Jurkat, Clone E6-1 (cell line): ENCODE measurements around the gene PPP1R1B.

Experiments used
- DNase-seq: peaks from one replicate; pipeline ENCODE4 v3.0.0-alpha.2; 2011; ENCODE audit warnings: low read depth, low spot score
- H3K4me3 ChIP-seq: 2 replicates; pipeline ENCODE4 v1.5.1; 2011; ENCODE audit warnings: mild to moderate bottlenecking, low read length, control low read depth, moderate library complexity

Gene PPP1R1B

GRCh38 chr17:39612291-39612894, 14.4 kb upstream of the PPP1R1B start:
- no peak overlapping the region for H3K4me3 ChIP-seq
- DNase-seq: no peak

GRCh38 chr17:39612935-39613464, 13.8 kb upstream of the PPP1R1B start:
- no peak overlapping the region for H3K4me3 ChIP-seq

DNA sequence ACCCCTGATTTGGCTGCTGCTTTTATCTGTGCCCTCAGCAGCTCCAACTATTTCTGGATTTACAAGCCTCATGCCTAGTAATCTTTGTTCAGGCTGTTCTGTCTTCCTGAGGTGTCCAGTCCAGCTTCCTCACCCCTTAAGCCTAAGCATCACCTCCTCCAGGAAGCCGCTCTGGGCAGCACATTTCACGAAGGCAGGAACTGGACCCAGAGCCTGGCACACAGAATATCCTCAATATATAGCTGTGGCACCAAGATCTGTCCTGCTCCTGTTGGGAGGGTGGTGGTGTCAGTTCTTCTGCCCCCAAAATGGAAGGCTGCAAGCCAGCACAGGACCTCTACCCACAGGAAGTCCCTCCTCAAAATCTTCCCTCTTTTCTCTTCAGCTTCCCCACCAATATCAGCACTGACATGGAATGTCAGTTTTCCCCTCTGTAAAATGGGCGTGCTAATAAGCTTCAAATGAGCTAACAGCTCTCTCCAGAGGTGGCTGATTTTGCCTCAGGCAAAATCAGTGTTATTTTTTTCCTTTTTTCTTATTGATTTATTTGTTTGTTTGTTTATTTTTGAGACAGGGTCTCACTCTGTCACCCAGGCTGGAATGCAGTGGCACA, 12.1 kb upstream of the PPP1R1B start:
- no peak overlapping the region for H3K4me3 ChIP-seq
- DNase-seq: no peak

More at GRCh38 chr17:39612935-39613464, 13.8 kb upstream of the PPP1R1B start:
- no peak for DNase-seq

DNA sequence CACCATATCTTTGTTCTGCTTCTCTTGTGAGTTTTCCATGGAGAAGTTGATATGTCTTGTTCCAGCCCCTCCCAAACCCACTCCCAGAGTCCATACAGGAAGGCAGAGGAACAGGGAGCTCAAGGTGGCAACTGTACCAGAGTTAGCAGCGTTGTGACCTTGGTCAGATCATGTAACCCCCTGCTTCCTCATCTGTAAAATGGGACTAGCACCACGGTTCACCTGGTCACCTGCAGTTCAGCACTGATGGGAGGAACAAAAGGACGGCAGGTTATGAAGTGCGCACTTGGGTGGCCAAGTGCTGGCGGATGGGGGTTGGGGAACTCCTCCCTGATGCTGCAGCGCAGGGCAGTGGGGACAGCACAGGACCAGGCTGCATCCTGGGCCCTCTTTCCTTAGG, 11.3 kb upstream of the PPP1R1B start:
- DNase-seq: no peak
- H3K4me3 ChIP-seq: no peak overlapping the region

DNA sequence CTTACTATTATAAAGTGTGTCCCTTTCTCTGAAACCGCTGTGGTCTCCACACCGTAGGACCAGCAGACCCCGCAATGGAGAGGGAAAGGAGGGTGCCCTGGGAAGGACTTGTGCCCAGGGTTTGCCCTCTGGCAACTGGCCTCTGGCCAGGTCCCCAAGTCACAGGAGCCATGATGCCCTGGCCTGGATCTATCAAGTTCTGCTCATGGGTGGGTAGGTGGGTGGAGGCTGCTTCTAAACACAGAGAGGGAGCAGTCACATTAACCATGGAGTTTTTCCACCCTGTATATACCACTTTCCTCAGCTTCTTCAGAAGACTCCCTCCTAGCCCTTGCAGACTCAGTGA, 9.7 kb upstream of the PPP1R1B start:
- no peak for DNase-seq
- H3K4me3 ChIP-seq: peak overlapping the region; percentile 39

- DNase-seq: no peak
Measured at GRCh38 chr17:39617446-39618245, 9.1 kb upstream of the PPP1R1B start.

DNA sequence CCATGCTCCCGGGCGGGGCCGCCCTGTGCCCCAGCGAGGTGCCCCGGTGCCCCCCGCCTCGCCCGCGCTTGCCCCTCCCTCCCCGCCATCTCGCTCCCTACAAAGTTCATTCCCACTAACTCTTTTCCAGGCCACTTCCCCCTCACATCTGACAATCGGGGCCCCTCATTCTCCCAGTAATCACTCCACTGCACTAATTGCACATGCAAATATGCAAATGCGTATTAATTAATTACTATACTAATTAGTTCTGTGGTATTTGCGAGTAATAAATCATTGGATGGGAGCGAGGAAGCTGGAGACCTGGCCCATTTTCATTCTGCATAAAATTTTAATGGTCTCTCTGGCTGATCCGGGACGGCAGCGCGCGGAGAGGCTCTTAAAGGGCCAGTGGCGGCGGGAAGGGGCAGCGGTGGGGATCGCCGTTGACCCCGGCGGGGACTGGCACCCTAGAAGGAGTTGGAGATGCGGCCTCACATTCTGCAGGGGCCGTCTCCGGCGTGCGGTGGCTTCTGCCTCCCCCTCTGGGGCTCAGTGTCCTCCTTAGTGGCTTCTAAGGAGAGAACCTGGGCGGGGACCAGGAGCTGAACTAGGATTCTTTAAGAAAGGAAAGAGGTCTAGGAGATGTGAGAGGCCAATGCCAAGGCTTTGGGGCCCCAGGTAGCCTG, 8.4 kb upstream of the PPP1R1B start:
- peak overlapping the region; percentile 39 for H3K4me3 ChIP-seq
- no peak for DNase-seq

More at GRCh38 chr17:39617446-39618245, 9.1 kb upstream of the PPP1R1B start:
- H3K4me3 ChIP-seq: peak overlapping the region; percentile 39

GRCh38 chr17:39618956-39619785, 7.6 kb upstream of the PPP1R1B start:
- DNase-seq: no peak
- no peak overlapping the region for H3K4me3 ChIP-seq

DNA sequence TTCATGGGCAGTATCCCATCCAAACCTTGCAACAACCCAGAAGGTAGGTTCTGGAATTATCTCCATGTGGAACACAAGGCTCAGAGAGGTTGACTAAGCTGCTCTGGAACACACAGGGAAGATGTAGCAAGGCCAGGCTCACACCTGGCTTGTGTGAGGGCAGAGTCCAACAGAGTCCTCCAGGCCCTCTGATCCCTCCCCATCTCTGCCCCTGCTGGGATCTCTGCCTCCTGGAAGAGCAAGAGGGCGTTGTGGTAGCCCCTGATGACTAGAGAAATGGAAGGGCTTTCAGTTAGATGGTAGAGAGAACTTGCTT, 7.0 kb upstream of the PPP1R1B start:
- no peak overlapping the region for H3K4me3 ChIP-seq
- DNase-seq: no peak

- DNase-seq: peak; percentile 67
Measured at GRCh38 chr17:39621523-39622379, 5.0 kb upstream of the PPP1R1B start.

DNA sequence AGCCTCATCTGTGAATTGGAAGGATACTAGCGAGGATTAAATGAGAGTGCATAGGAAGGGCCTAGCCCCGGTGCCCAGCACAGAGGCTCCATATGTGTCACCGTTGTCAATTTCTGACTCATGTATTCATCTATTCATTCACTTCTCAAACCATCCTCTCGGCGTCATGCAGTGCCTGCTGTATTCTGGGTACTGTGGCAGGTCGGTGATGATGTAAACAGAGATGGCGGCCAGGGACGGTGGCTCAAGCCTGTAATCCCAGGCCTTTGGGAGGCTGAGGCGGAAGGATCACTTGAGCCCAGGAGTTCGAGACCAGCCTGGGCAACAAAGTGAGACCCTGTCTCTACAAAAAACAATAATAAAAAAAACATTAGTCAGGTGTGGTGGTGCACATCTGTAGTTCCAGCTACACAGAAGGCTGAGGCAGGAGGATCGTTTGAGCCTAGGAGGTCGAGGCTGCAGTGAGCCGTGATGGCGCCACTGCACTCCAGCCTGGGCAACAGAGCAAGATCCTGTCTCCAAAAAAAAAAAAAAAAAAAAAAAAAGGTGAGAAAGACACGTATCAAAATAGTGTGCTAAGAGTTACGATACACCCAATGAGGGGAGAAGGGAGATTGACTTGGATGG, 4.3 kb upstream of the PPP1R1B start:
- peak overlapping the region; percentile 44 for H3K4me3 ChIP-seq
- DNase-seq: no peak

More at GRCh38 chr17:39621523-39622379, 5.0 kb upstream of the PPP1R1B start:
- H3K4me3 ChIP-seq: peak overlapping the region; percentile 44

DNA sequence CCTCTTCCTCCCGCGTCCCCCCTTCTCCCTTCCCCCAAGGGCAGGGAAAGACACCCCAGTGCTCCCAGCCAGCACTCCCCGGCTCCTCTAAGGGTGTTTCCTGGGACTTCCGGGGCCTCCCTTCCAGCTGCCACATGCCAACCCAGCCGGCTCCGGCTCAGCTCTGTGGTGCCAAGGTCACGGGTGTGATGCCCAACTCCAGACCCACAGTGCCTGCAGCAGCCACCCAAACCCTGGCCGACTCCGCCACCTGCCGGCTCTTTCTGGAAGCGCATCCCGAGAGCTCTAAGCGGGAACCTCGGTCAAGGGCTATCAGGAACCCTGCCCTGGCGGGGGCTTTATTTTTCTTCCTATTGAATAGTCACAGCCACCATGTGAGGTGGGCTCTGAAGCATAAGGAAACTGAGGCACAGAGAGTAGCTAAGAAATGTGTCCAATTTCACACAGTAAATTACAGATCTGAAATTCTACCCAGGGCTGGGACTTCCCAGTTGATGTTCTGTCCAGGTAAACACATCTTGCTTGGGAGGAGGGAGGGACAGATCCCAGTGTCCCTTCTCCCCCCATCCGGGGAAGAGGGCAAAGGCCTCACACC, 3.3 kb upstream of the PPP1R1B start:
- DNase-seq: peak; percentile 58
- H3K4me3 ChIP-seq: no peak overlapping the region

DNA sequence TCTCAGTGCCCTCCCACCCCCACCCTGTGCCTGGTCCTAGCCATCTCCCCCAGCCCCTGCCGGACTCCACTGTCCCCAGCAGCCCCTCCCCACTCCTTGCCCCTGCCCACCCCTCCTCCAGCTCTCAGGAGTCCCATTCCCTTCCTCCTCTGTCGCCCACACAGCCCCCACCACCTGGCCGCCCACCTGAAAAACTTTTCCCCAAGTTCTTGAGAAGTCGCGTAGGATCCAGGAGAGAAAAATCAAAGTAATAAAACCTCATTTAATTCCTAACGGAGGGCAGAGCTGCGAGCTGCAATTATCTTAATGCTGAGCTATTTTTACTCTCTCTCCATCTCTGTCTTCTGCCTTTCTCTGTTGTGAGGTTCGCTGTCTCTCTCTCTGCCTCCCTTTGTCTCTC, 2.4 kb upstream of the PPP1R1B start:
- H3K4me3 ChIP-seq: no peak overlapping the region
- no peak for DNase-seq

- no peak for DNase-seq
- H3K4me3 ChIP-seq: no peak overlapping the region
Measured at GRCh38 chr17:39625198-39625785, 1.5 kb upstream of the PPP1R1B start.

DNA sequence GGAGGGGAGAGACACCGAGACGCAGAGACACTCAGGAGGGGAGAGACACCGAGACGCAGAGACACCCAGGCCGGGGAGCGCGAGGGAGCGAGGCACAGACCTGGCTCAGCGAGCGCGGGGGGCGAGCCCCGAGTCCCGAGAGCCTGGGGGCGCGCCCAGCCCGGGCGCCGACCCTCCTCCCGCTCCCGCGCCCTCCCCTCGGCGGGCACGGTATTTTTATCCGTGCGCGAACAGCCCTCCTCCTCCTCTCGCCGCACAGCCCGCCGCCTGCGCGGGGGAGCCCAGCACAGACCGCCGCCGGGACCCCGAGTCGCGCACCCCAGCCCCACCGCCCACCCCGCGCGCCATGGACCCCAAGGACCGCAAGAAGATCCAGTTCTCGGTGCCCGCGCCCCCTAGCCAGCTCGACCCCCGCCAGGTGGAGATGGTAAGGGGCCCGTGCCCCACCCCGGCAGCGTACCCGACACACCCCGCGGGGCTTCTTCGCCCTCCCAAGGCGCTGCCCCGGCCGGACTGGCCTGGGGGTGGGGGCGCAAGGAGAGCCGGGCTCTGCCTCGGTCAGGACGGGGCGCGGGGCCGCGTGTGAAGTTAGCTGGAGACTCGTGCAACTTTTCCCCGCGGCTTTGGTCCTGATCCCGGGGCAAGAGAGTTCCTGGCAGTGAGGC, 427 bp downstream of the PPP1R1B start:
- H3K4me3 ChIP-seq: no peak overlapping the region
- no peak for DNase-seq

DNA sequence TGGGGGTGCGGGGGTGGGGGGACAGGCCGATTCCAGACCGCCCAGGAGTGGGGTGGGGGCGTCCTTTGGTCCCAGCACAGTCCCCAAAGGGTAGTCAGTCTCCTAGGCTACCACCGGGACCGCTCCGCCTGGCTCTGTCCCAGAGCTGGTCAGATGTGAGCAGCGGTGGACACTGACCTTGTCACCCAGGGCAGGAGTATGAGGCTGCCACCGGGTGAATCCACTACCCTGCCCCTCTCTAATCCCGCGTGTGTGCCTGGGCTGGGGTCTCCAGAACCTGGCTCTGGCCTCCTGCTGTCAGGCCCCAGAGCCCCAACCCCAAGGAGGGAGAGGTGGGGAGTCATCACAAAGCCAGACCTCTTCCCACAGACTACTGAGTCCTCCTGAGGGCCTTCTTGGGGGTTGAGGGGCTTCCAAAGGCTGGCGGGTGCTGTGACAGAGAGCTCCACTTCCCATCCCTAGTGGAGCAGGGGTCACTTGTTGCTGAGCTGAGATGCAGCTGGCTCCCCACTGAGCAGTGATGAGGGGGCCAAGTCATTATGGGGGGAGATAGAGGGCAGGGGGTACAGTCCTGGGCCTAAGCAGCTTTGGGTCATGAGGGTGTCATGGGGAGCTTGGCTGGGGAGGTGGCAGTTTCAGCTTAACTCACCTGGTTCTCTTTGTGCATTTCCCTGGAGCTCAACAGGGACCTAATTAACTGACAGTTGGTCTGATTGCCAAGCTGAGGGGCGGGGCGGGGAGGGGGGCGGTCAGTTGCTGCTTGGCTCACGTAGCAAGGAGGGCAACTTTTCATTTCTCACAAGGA, 1.2 kb downstream of the PPP1R1B start:
- H3K4me3 ChIP-seq: no peak overlapping the region
- DNase-seq: no peak
